Heart left ventricle (tissue), 16 donors: ENCODE data around the gene PRR5. TPM values are rescaled to one million over a fixed set of nuclear protein-coding genes. Genes with fewer than 3 reads are reported as not detected.

Experiments
- ATAC-seq, 4 donors: fragments of 200-7000 bp; cut with Tn5 transposase; one replicate each; pipeline ENCODE4 v1.9.1; 2020 to 2022; ENCODE audit warnings: moderate library complexity in 4 of 4, mild to moderate bottlenecking in 3 of 4, moderate number of reproducible peaks in 1 of 4
- DNase-seq, 5 donors: peaks; one replicate each; pipeline ENCODE4 v3.0.0-alpha.2; 2020
- H3K27ac ChIP-seq, 12 donors: fragments of 200-600 bp; sonication (generic) in 4 of 12; one replicate each; pipeline versions ENCODE4 v1.5.0 to v1.8.0; 2016 to 2022; ENCODE audit warnings: mild to moderate bottlenecking in 2 of 12
- H3K27me3 ChIP-seq, 9 donors: fragments of 200-600 bp; sonication (generic) in 2 of 9; one replicate each; pipeline versions ENCODE4 v1.5.1 to v1.8.0; 2016 to 2022; ENCODE audit warnings: mild to moderate bottlenecking in 3 of 9
- H3K36me3 ChIP-seq, 9 donors: fragments of 200-600 bp; sonication (generic) in 2 of 9; one replicate each; pipeline versions ENCODE4 v1.5.0 to v1.8.0; 2018 to 2022; ENCODE audit warnings: mild to moderate bottlenecking in 2 of 9
- H3K4me1 ChIP-seq, 12 donors: fragments of 200-600 bp; sonication (generic) in 4 of 12; one replicate each; pipeline versions ENCODE4 v1.5.0 to v1.8.0; 2016 to 2022; ENCODE audit warnings: mild to moderate bottlenecking in 3 of 12
- H3K4me3 ChIP-seq, 12 donors: fragments of 200-600 bp; sonication (generic) in 4 of 12; one replicate each; pipeline versions ENCODE4 v1.5.0 to v1.8.0; 2017 to 2022; ENCODE audit warnings: mild to moderate bottlenecking in 9 of 12, moderate library complexity in 4 of 12
- H3K9me3 ChIP-seq, 12 donors: fragments of 200-600 bp; sonication (generic) in 4 of 12; one replicate each; pipeline versions ENCODE4 v1.5.0 to v1.8.0; 2016 to 2022; ENCODE audit warnings: mild to moderate bottlenecking in 1 of 12
- CTCF ChIP-seq, 12 donors: fragments of 200-600 bp; sonication (generic) in 4 of 12; IDR thresholded peaks; one replicate each; pipeline versions ENCODE4 v1.5.0 to v1.8.0; 2018 to 2022; ENCODE audit warnings: antibody characterized with exemption in 12 of 12, mild to moderate bottlenecking in 5 of 12
- POLR2A ChIP-seq, 2 donors: fragments of 450-650 bp; IDR thresholded peaks; one replicate each; pipeline ENCODE4 v1.6.1; 2017; ENCODE audit warnings: antibody characterized with exemption in 2 of 2, mild to moderate bottlenecking in 2 of 2, moderate library complexity in 2 of 2
- WGBS, 4 donors: extraction: QIAGEN DNeasy Blood & Tissue Kit in 2 of 4; methylation state at CpG; one replicate each; pipeline versions ENCODE4 v1.1.5 to v1.1.7; 2013 to 2018; 5-methylcytosine and 5-hydroxymethylcytosine counted together
- intact Hi-C, 10 donors: fragments of 100-400 bp; cut with DNase I; formaldehyde crosslinking; loops; one replicate each; pipeline versions ENCODE4 v1.11.1 to v1.14.2; 2022
- polyA plus RNA-seq, 2 donors: library from polyadenylated mRNA; stranded (reverse); fragments of 200-250 nt; gene quantifications; one replicate each; pipeline ENCODE4 v1.2.3, GENCODE V29; 2013
- total RNA-seq, 9 donors: library from RNA; depleted of rRNA in 2 of 9; stranded (reverse); fragments of >200 nt in 2 of 9; fragmentation: NEBNext Ultra II Directional in 3 of 9; extraction: Animal tissue kit (Norgen Biotek cat#: 25700) in 3 of 9; gene quantifications; one replicate each; pipeline versions ENCODE4 v1.1.0 to v1.2.4, GENCODE V29; 2016 to 2023
- donor health status: ischemic (EF 13 %, LVEDD 7.1; RV severe dilation, severe dysfunction).
- donor health status: healthy with polysubstance abuse.
- donor health status: DM: no; HTN: yes; CAD: no.
- donor health status: DM: no; HTN: no; CAD: no.
- donor health status: ischemic (EF 25% LVEDD 6.9; RV normal size, moderate dysfunction).
- donor health status: ischemic (EF 25% LVEDD 5.7; RV mildly dilated, moderate dysfunction).
- donor health status: healthy.
- donor health status: DM: yes; HTN: yes; CAD: no.
- donor health status: ischemic (EF 35%, LVEDD 5.7; RV mildly dilated, moderate dysfunction).
- donor health status: nonischemic (EF 11% LVEDD 7.7; RV severe dilation, severe dysfunction).
- donor health status: DM: yes; HTN: yes; CAD: no.
- donor health status: PGD.
- donor health status: ischemic (EF 29% LVEDD 5.4; RV normal size, mild dysfunction).
- donor health status: nonischemic (EF 23%, LVEDD 6.1; RV moderate dilation, normal function).

Gene PRR5
- total and polyA plus RNA-seq, 11 donors: 1.6 to 9.5 (median 2.2) TPM

GRCh38 chr22:44684506-44685383 lies 17.3 kb upstream of the PRR5 start:
- H3K27me3 ChIP-seq: no peaks in the 10 kb centered on the region
- intact Hi-C loops: no loop called here
- TF ChIP-seq CTCF (IDR thresholded peaks at IDR 0.05) (peak; percentile 75 to 98 (median 88)), POLR2A (IDR thresholded peaks at IDR 0.05) (no peak)
- H3K4me1 ChIP-seq: peaks cover 0 to 30% (median 8%) of the 10 kb centered on the region in 12 donors
- H3K36me3 ChIP-seq: no peaks in the 10 kb centered on the region
- ATAC-seq (peak; percentile 55 to 94 (median 92)), DNase-seq (peak; percentile 74 to 88 (median 84))
- H3K27ac ChIP-seq: no peak overlapping the region
- no peaks in the 10 kb centered on the region for H3K9me3 ChIP-seq
- H3K4me3 ChIP-seq: no peak overlapping the region
- WGBS, 4 donors: 26 to 32% (median 29%) methylated on average over 21 to 23 of the region's 23 CpGs

- Histone ChIP-seq H3K36me3 (no peaks in the 10 kb centered on the region), H3K9me3 (no peaks in the 10 kb centered on the region), H3K4me3 (no peak overlapping the region), H3K27me3 (no peaks in the 10 kb centered on the region), H3K4me1 (peaks cover 0 to 30% (median 8%) of the 10 kb centered on the region in 12 donors), H3K27ac (no peak overlapping the region)
- WGBS, 4 donors: 55 to 73% (median 72%) methylated on average over 9 to 11 of the region's 11 CpGs
- DNase-seq: no peak
- intact Hi-C loops: no loop called here
- TF ChIP-seq POLR2A (IDR thresholded peaks at IDR 0.05): no peak
- TF ChIP-seq CTCF (IDR thresholded peaks at IDR 0.05): no peak
- peak in 3 of 4 donors; percentile 30 to 51 (median 51) for ATAC-seq
Measured at GRCh38 chr22:44685384-44686056, 16.5 kb upstream of the PRR5 start.

GRCh38 chr22:44686873-44687600 lies 15.0 kb upstream of the PRR5 start:
- Histone ChIP-seq H3K36me3 (no peaks in the 10 kb centered on the region), H3K4me3 (no peak overlapping the region), H3K27me3 (no peaks in the 10 kb centered on the region), H3K4me1 (peaks cover 0 to 18% (median 8%) of the 10 kb centered on the region in 12 donors), H3K27ac (no peak overlapping the region), H3K9me3 (no peaks in the 10 kb centered on the region)
- ATAC-seq: no peak
- TF ChIP-seq CTCF (IDR thresholded peaks at IDR 0.05) (no peak), POLR2A (IDR thresholded peaks at IDR 0.05) (no peak)
- intact Hi-C loops: no loop called here
- 61 to 72% (median 69%) methylated on average over 10 of the region's 10 CpGs for WGBS, 4 donors
- no peak for DNase-seq
